ENCODE measurements around the gene INTS4.
"Not testable (repeated sequence)": the region's sequence is repeated elsewhere in the genome, so short reads cannot be mapped to it uniquely, and the experiment has no call there.

Gene INTS4

DNA sequence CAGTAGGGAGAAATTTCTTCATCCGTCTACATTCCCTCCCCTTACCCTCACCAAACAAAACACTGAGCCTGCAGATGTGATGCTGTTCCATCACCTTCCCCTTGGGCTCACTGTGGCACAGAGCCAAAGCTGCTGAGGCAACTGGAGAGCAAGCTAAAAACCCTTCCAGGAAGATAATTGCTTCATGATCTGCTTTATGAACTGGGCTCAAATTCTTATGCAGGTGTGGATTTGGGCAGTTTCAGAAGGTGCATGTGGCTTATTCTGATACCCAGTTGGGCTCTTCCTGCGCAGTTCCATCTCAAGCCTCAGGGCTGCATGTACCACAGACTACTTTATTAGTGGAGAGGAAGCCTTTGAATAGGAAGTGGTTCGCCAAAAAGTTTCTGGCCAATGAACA, 115.2 kb downstream of the INTS4 start:
- no peak for DNase-seq (ENCODE audit: low spot score)

- not testable (repeated sequence) for DNase-seq (ENCODE audit: low spot score)
Observed at GRCh38 chr11:77878247-77878646, 116.2 kb downstream of the INTS4 start.

- DNase-seq (ENCODE audit: low spot score): no peak
Observed at GRCh38 chr11:77876045-77876444, 118.4 kb downstream of the INTS4 start.

- DNase-seq (ENCODE audit: low spot score): no peak
Observed at GRCh38 chr11:77874206-77874605, 120.3 kb downstream of the INTS4 start.

GRCh38 chr11:77873345-77873744, 121.1 kb downstream of the INTS4 start:
- no peak for DNase-seq (ENCODE audit: low spot score)

GRCh38 chr11:77871855-77872254, 122.6 kb downstream of the INTS4 start:
- no peak for DNase-seq (ENCODE audit: low spot score)

GRCh38 chr11:77868744-77869143, 125.7 kb downstream of the INTS4 start:
- no peak for DNase-seq (ENCODE audit: low spot score)

GRCh38 chr11:77866336-77866735, 128.1 kb downstream of the INTS4 start:
- DNase-seq (ENCODE audit: low spot score): no peak

DNA sequence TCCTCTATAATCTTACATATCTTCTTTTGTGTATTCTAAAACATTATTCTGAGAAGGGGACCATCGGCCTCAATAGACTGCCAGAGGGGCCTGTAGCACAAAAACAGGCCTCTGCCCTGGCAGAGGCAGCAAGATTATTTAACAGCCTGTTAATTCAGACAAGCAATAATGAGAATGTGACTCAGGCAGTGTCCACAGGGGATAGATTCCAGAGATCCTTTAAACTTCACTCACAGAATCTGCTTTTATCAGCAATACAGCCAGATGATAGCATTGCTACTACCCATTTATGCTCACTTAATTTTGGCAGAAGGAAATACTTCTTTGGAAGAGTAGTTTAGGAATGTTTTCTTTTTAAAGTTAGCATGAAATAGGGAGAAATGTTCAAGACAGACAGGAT, 128.7 kb downstream of the INTS4 start:
- DNase-seq (ENCODE audit: low spot score): no peak

DNA sequence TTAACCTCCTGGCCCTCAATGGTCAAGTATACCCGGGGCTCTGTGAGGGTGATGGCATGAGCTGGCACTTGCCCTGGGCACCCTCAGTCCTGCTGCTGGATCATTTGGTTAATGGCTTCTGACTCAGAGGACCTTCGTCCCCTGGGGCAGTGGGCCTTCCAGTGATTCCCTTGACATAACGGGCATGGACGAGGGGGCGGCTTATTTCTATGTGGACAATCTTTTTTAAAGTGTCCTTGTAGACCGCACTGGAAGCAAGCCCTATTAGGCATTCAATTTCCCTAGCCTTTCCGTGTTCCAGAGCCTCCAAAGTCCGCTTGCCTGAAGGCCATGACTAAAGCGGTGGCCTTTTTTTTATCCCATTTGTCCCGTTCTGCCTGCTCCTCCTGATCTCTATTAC, 133.0 kb downstream of the INTS4 start:
- DNase-seq (ENCODE audit: low spot score): not testable (repeated sequence)

GRCh38 chr11:77857906-77858457, 136.5 kb downstream of the INTS4 start:
- not testable (repeated sequence) for DNase-seq (ENCODE audit: low spot score)

DNA sequence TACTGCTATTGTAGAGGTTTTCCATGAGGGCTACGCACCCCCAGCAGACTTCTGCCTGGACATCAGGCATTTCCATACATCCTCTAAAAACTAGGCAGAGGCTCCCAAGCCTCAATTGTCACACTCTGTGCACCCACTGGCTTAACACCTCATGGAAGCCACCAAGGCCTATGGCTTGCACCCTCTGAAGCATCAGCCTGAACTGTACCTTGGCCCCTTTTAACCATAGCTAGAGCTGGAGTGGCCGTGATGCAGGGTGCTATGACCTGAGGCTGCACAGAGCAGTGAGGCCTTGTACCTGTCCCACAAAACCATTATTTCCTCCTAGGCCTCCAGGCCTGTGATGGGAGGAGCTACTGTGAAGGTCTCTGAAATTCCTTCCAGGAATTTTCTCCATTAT, 139.6 kb downstream of the INTS4 start:
- no peak for DNase-seq (ENCODE audit: low spot score)

GRCh38 chr11:77851503-77851902, 143.0 kb downstream of the INTS4 start:
- DNase-seq (ENCODE audit: low spot score): no peak

- not testable (repeated sequence) for DNase-seq (ENCODE audit: low spot score)
Observed at GRCh38 chr11:77843700-77844099, 150.8 kb downstream of the INTS4 start.

DNA sequence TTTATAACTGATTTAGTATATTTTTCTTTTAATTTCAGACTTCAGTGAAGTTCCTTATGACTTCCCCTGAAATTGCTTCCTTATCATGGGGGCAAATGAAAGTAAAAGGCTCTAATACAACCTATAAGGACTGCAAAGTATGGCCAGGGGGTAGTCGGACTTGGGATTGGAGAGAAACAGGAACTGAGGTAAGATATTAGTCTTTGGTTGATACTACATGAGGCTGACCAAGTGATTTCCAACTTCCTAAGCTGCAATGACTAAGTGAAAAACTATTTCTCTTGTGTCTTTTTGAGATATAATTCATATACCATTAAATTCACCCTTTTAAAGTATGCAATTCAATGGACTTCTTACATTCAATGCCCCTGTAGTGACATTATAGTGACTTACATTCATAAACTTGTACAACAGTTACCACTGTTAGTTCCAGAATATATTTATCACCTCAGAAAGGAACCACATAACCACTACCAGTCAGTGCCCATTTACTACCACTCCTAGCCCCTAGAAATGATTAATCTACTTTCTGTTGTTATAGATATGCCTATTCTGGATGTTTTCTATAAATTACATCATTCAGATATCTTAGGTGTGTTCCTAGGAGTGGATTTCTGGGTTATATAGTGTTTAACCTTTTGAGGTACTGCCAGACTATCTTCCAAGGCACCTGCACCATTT, 151.9 kb downstream of the INTS4 start:
- no peak for DNase-seq (ENCODE audit: low spot score)

DNA sequence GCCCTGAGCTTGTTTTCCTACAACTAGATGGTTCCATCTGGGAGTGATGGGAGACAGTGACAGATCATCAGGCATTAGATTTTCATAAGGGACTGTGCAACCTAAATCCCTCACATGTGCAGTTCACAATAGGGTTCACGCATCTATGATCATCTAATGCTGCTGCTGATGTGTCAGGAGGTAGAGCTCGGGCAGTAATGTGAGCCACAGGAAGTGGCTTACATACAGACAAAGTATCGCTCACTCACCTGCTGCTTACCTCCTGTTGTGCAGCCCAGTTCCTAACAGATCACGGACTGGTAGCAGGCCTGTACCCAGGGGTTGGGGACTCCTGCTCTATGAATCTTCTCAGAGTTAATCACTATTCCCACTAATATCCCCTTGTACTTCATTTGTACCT, 161.2 kb downstream of the INTS4 start:
- DNase-seq (ENCODE audit: low spot score): no peak

GRCh38 chr11:77828926-77829325, 165.5 kb downstream of the INTS4 start:
- DNase-seq (ENCODE audit: low spot score): no peak
